Measurements from ENCODE around the gene INPP4B. TPM values are rescaled to one million over a fixed set of nuclear protein-coding genes. Genes with fewer than 3 reads are reported as not detected.

Gene INPP4B
- total RNA-seq, 1 experiment from 2014 or later = 14.3 TPM

GRCh38 chr4:142705820-142706219 is 140.3 kb downstream of the INPP4B start:
- POLR2A ChIA-PET = no interaction called here
- Histone ChIP-seq H3K27me3 (ENCODE audit: insufficient read depth, low read length) (no peaks in the 10 kb centered on the region), H4K20me1 (ENCODE audit: insufficient read depth) (no peaks in the 10 kb centered on the region), H3K4me3 (replicated peaks in 1 of 2; ENCODE audit: low read depth in 1 of 2, low read length in 2 of 2) (no peak overlapping the region), H3K9ac (ENCODE audit: low read length) (no peak overlapping the region), H3K27ac (ENCODE audit: low read depth, low read length) (no peak overlapping the region), H3K79me2 (ENCODE audit: insufficient read depth, low read length) (no peaks in the 10 kb centered on the region), H3K9me3 (ENCODE audit: control insufficient read depth in 1 of 2, insufficient read depth in 1 of 2, low read depth in 1 of 2, low read length in 2 of 2) (no peaks in the 10 kb centered on the region), H3K4me1 (ENCODE audit: control insufficient read depth in 1 of 2, insufficient read depth in 2 of 2, low read length in 2 of 2) (no peaks in the 10 kb centered on the region), H3K36me3 (ENCODE audit: control insufficient read depth in 1 of 2, insufficient read depth in 2 of 2, low read length in 2 of 2) (no peaks in the 10 kb centered on the region), H3K9me2 (ENCODE audit: insufficient read depth) (no peaks in the 10 kb centered on the region), H3K4me2 (ENCODE audit: low read length) (no peak overlapping the region), H2AFZ (ENCODE audit: low read depth, low read length, poor library complexity, severe bottlenecking) (no peak overlapping the region)
- intact Hi-C loops (cut with micrococcal nuclease) = no loop called here
- DNase-seq (ENCODE audit: low read depth, low spot score) (no peak), ATAC-seq (no peak)
- no TSS peak for BruUV-seq (replicated peaks)
- RAD21 ChIA-PET (ENCODE audit: low non-redundant PET in 1 of 2, low total read pairs in 2 of 2, uncharacterized antibody in 2 of 2, unreplicated experiment in 2 of 2) = no interaction called here
- TF ChIP-seq ZNF274 (IDR thresholded peaks at IDR 0.05; ENCODE audit: low read depth, low read length) (no peak), SRF (IDR thresholded peaks at IDR 0.05; ENCODE audit: low read depth) (no peak), CEBPB (IDR thresholded peaks at IDR 0.05; ENCODE audit: low read depth) (no peak)
- CTCF ChIA-PET = no interaction called here

- H3K36me3 ChIP-seq (ENCODE audit: control insufficient read depth in 1 of 2, insufficient read depth in 2 of 2, low read length in 2 of 2) = no peaks in the 10 kb centered on the region
- POLR2A ChIA-PET = no interaction called here
- TF ChIP-seq CTCF (IDR thresholded peaks at IDR 0.05 in 2 of 3, conservative IDR thresholded peaks at IDR 0.05 in 1 of 3; ENCODE audit: borderline replicate concordance in 1 of 3, insufficient read depth in 1 of 3, low read depth in 2 of 3, low read length in 2 of 3) (no peak), EZH2phosphoT487 (IDR thresholded peaks at IDR 0.05; ENCODE audit: borderline replicate concordance) (no peak), JUND (IDR thresholded peaks at IDR 0.05) (no peak), POLR2A (IDR thresholded peaks at IDR 0.05; ENCODE audit: borderline replicate concordance, extremely low read depth, insufficient read depth, insufficient read length) (no peak), MAX (IDR thresholded peaks at IDR 0.05) (no peak), CBX3 (IDR thresholded peaks at IDR 0.05; ENCODE audit: low read depth) (no peak), EGR1 (IDR thresholded peaks at IDR 0.05; ENCODE audit: low read depth) (no peak), SRF (IDR thresholded peaks at IDR 0.05; ENCODE audit: low read depth) (no peak), YY1 (IDR thresholded peaks at IDR 0.05; ENCODE audit: extremely low read depth, insufficient replicate concordance, low read depth, low read length) (no peak), EZH2 (IDR thresholded peaks at IDR 0.05) (no peak), SIN3A (IDR thresholded peaks at IDR 0.05; ENCODE audit: low read depth) (no peak), POLR2AphosphoS5 (IDR thresholded peaks at IDR 0.05; ENCODE audit: low read depth, low read length) (no peak), CEBPB (IDR thresholded peaks at IDR 0.05; ENCODE audit: low read depth) (no peak), ATF3 (IDR thresholded peaks at IDR 0.05) (no peak), ELF1 (IDR thresholded peaks at IDR 0.05; ENCODE audit: borderline replicate concordance, low read depth) (no peak)
- H3K4me1 ChIP-seq (ENCODE audit: control insufficient read depth in 1 of 2, insufficient read depth in 2 of 2, low read length in 2 of 2) = no peaks in the 10 kb centered on the region
- ATAC-seq = no peak
- no peak overlapping the region for H3K27ac ChIP-seq (ENCODE audit: low read depth, low read length)
- CTCF ChIA-PET = no interaction called here
- H3K9me2 ChIP-seq (ENCODE audit: insufficient read depth) = no peaks in the 10 kb centered on the region; the same call in 1 of the 2 replicates
- intact Hi-C loops (cut with micrococcal nuclease) = no loop called here
- RAD21 ChIA-PET (ENCODE audit: low non-redundant PET in 1 of 2, low total read pairs in 2 of 2, uncharacterized antibody in 2 of 2, unreplicated experiment in 2 of 2) = no interaction called here
- no peak overlapping the region for H3K9ac ChIP-seq (ENCODE audit: low read length)
- no TSS peak for BruUV-seq (replicated peaks)
- no peak overlapping the region for H2AFZ ChIP-seq (ENCODE audit: low read depth, low read length, poor library complexity, severe bottlenecking)
- DNase-seq (ENCODE audit: low read depth, low spot score) = no peak
- H3K27me3 ChIP-seq (ENCODE audit: insufficient read depth, low read length) = no peaks in the 10 kb centered on the region
- no peak overlapping the region for H3K4me2 ChIP-seq (ENCODE audit: low read length)
- H3K79me2 ChIP-seq (ENCODE audit: insufficient read depth, low read length) = no peaks in the 10 kb centered on the region
- no peaks in the 10 kb centered on the region for H3K9me3 ChIP-seq (ENCODE audit: control insufficient read depth in 1 of 2, insufficient read depth in 1 of 2, low read depth in 1 of 2, low read length in 2 of 2)
- H3K4me3 ChIP-seq (replicated peaks in 1 of 2; ENCODE audit: low read depth in 1 of 2, low read length in 2 of 2) = no peak overlapping the region
- no peaks in the 10 kb centered on the region for H4K20me1 ChIP-seq (ENCODE audit: insufficient read depth)
These were observed 142.3 kb downstream of the INPP4B start for GRCh38 chr4:142703694-142704309.
